Measurements from ENCODE around the gene C20orf204. TPM values are rescaled to one million over a fixed set of nuclear protein-coding genes. Genes with fewer than 3 reads are reported as not detected.
A peak's percentile ranks its signal among the peaks of the same experiment; 100 is the strongest.

The C20orf204 gene
- total and polyA plus RNA-seq, 9 of the 15 experiments (the other 6 are each of a cell fraction or from before 2014, with no cell fraction given) = 0.11 to 1.1 (median 0.36) TPM; not detected in 2

- TF ChIP-seq E2F8 (IDR thresholded peaks at IDR 0.05; ENCODE audit: low read depth, partially characterized antibody) (no peak), TAF9B (IDR thresholded peaks at IDR 0.05; ENCODE audit: partially characterized antibody) (no peak), SUPT5H (IDR thresholded peaks at IDR 0.05) (no peak), HDAC2 (IDR thresholded peaks at IDR 0.05) (no peak), DEAF1 (CRISPR knock-in tag; IDR thresholded peaks at IDR 0.05) (peak; percentile 34; the same call in 1 of the 2 replicates), PYGO2 (tag; IDR thresholded peaks at IDR 0.05) (no peak), MED1 (CRISPR knock-in tag; IDR thresholded peaks at IDR 0.05; ENCODE audit: borderline replicate concordance) (no peak), BHLHE40 (IDR thresholded peaks at IDR 0.05; ENCODE audit: low read length) (peak; percentile 76), SFPQ (IDR thresholded peaks at IDR 0.05; ENCODE audit: low read depth, low read length) (no peak), KLF6 (CRISPR knock-in tag; IDR thresholded peaks at IDR 0.05; ENCODE audit: borderline replicate concordance) (no peak), GABPA (tag; conservative IDR thresholded peaks at IDR 0.05; ENCODE audit: low read depth) (no peak), XRCC3 (IDR thresholded peaks at IDR 0.05) (no peak), RAD21 (CRISPR knock-in tag; conservative IDR thresholded peaks at IDR 0.05 in 1 of 2, IDR thresholded peaks at IDR 0.05 in 1 of 2) (peak; percentile 68 to 89), TAF7 (tag; IDR thresholded peaks at IDR 0.05) (no peak), FIP1L1 (IDR thresholded peaks at IDR 0.05; ENCODE audit: low read depth, low read length, poor library complexity, severe bottlenecking) (no peak), SP1 (CRISPR knock-in tag; IDR thresholded peaks at IDR 0.05) (peak; percentile 53; the same call in 1 of the 2 replicates), KHSRP (IDR thresholded peaks at IDR 0.05) (no peak), TGIF2 (CRISPR knock-in tag; IDR thresholded peaks at IDR 0.05) (no peak), MECOM (CRISPR knock-in tag; IDR thresholded peaks at IDR 0.05) (no peak), TRIM24 (IDR thresholded peaks at IDR 0.05) (no peak), ZNF121 (CRISPR knock-in tag; conservative IDR thresholded peaks at IDR 0.05) (0 out of 2 replicates have a peak, but pooled peaks have one; percentile 14), TAF1 (IDR thresholded peaks at IDR 0.05; ENCODE audit: control insufficient read depth, extremely low read depth, insufficient read depth, low read length, severe bottlenecking) (no peak), RUNX1 (IDR thresholded peaks at IDR 0.05; ENCODE audit: low read depth) (no peak)
These were observed 21.9 kb downstream of the C20orf204 start (continued) for GRCh38 chr20:64057628-64058498.
